DND-41 (cell line): ENCODE results near the gene XCL1.

Source experiments
- ATAC-seq: fragments of 200-7000 bp; cut with Tn5 transposase; 3 replicates; pipeline ENCODE4 v1.9.1; 2021; ENCODE audit warnings: low read depth; ENCODE audit not compliant: insufficient read depth
- DNase-seq: peaks from one replicate; pipeline ENCODE4 v3.0.0-alpha.2; 2020
- H2AFZ ChIP-seq: 2 replicates; pipeline ENCODE4 v1.6.0; 2012; ENCODE audit warnings: low read depth, low read length
- H3K27ac ChIP-seq: 2 replicates; pipeline ENCODE4 v1.5.1; 2012; ENCODE audit warnings: low read length, inconsistent platforms
- H3K27me3 ChIP-seq: fragments of 200-600 bp; sonication (generic); 2 replicates; pipeline ENCODE4 v1.6.0; 2012; ENCODE audit warnings: low read length, mild to moderate bottlenecking, inconsistent platforms; ENCODE audit not compliant: insufficient read depth, poor library complexity
- H3K36me3 ChIP-seq: 2 replicates; pipeline ENCODE4 v1.5.1; 2012; ENCODE audit warnings: low read length, inconsistent platforms; ENCODE audit not compliant: insufficient read depth
- H3K4me1 ChIP-seq: 2 replicates; pipeline ENCODE4 v1.5.1; 2012; ENCODE audit warnings: mild to moderate bottlenecking, low read length; ENCODE audit not compliant: insufficient read depth
- H3K4me2 ChIP-seq: 2 replicates; pipeline ENCODE4 v1.6.0; 2012; ENCODE audit warnings: mild to moderate bottlenecking, moderate library complexity, low read length, inconsistent platforms; ENCODE audit not compliant: insufficient read depth
- H3K4me3 ChIP-seq, 2 experiments: fragments of 200-600 bp in 1 of 2; shearing (Covaris generic) in 1 of 2; 2 replicates each; pipeline ENCODE4 v1.5.1; 2012 to 2016; ENCODE audit warnings: inconsistent platforms in 2 of 2, low read length in 2 of 2, mild to moderate bottlenecking in 2 of 2, low read depth in 1 of 2, moderate library complexity in 1 of 2
- H3K79me2 ChIP-seq: 2 replicates; pipeline ENCODE4 v1.6.0; 2012; ENCODE audit warnings: low read length, inconsistent platforms; ENCODE audit not compliant: insufficient read depth
- H3K9ac ChIP-seq: 2 replicates; pipeline ENCODE4 v1.6.0; 2012; ENCODE audit warnings: low read depth, mild to moderate bottlenecking, inconsistent platforms, low read length, moderate library complexity
- H3K9me3 ChIP-seq: 2 replicates; pipeline ENCODE4 v1.5.1; 2012; ENCODE audit warnings: low read length, moderate library complexity, mild to moderate bottlenecking, inconsistent platforms; ENCODE audit not compliant: insufficient read depth, severe bottlenecking
- H4K20me1 ChIP-seq: 2 replicates; pipeline ENCODE4 v1.6.0; 2012; ENCODE audit warnings: low read length; ENCODE audit not compliant: insufficient read depth
- EZH2 ChIP-seq: IDR thresholded peaks from 3 replicates; pipeline ENCODE4 v1.6.1; 2012; ENCODE audit warnings: borderline replicate concordance, low read depth, mild to moderate bottlenecking, moderate library complexity, low read length, inconsistent platforms; ENCODE audit not compliant: severe bottlenecking
- TF ChIP-seq, protein P1 (sequence below): IDR thresholded peaks from 2 replicates; pipeline ENCODE4 v1.5.1; 2012; ENCODE audit warnings: borderline replicate concordance, low read length, moderate library complexity, mild to moderate bottlenecking; ENCODE audit not compliant: poor library complexity, severe bottlenecking; ENCODE audit errors: extremely low read depth

The XCL1 gene

GRCh38 chr1:168603501-168604110, 27.2 kb downstream of the XCL1 start:
- Histone ChIP-seq H3K27ac (no peak overlapping the region), H3K36me3 (no peaks in the 10 kb centered on the region), H3K4me3 (no peak overlapping the region), H4K20me1 (no peaks in the 10 kb centered on the region), H3K4me1 (no peaks in the 10 kb centered on the region), H3K4me2 (no peak overlapping the region), H3K9ac (no peak overlapping the region), H2AFZ (no peak overlapping the region), H3K9me3 (no peaks in the 10 kb centered on the region), H3K79me2 (no peaks in the 10 kb centered on the region), H3K27me3 (no peaks in the 10 kb centered on the region)
- TF ChIP-seq, protein P1, sequence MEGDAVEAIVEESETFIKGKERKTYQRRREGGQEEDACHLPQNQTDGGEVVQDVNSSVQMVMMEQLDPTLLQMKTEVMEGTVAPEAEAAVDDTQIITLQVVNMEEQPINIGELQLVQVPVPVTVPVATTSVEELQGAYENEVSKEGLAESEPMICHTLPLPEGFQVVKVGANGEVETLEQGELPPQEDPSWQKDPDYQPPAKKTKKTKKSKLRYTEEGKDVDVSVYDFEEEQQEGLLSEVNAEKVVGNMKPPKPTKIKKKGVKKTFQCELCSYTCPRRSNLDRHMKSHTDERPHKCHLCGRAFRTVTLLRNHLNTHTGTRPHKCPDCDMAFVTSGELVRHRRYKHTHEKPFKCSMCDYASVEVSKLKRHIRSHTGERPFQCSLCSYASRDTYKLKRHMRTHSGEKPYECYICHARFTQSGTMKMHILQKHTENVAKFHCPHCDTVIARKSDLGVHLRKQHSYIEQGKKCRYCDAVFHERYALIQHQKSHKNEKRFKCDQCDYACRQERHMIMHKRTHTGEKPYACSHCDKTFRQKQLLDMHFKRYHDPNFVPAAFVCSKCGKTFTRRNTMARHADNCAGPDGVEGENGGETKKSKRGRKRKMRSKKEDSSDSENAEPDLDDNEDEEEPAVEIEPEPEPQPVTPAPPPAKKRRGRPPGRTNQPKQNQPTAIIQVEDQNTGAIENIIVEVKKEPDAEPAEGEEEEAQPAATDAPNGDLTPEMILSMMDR = peak; percentile 90
- no peak for TF ChIP-seq EZH2
- ATAC-seq = peak; percentile 100
- DNase-seq = peak; percentile 75

GRCh38 chr1:168605443-168605842, 29.0 kb downstream of the XCL1 start:
- H3K27me3 ChIP-seq = no peaks in the 10 kb centered on the region

DNA sequence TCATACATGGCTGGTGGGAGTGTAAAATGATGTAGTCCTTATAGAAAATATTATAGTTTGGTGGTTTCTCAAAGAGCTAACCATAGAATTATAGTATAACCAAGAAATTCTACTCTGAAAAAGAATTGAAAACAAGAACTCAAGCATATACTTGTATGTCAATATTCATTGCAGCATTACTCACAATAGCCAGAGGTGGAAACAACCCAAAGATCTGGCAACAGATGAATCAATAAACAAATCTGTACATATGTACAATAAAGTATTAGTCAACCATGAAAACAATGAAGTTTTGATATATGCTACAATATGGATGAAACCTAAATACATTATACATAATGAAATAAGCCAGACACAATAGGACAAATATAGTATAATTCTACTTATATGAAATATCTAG, 29.7 kb downstream of the XCL1 start:
- no peaks in the 10 kb centered on the region for H3K4me1 ChIP-seq
- no peaks in the 10 kb centered on the region for H3K27me3 ChIP-seq
- TF ChIP-seq, protein P1 = no peak
- TF ChIP-seq EZH2 = no peak
- H3K27ac ChIP-seq = no peak overlapping the region
- H4K20me1 ChIP-seq = no peaks in the 10 kb centered on the region
- H3K79me2 ChIP-seq = no peaks in the 10 kb centered on the region
- no peak overlapping the region for H3K4me3 ChIP-seq
- no peak overlapping the region for H3K4me2 ChIP-seq
- no peak overlapping the region for H3K9ac ChIP-seq
- H2AFZ ChIP-seq = no peak overlapping the region
- no peak for ATAC-seq
- no peaks in the 10 kb centered on the region for H3K9me3 ChIP-seq
- DNase-seq = no peak
- no peaks in the 10 kb centered on the region for H3K36me3 ChIP-seq

More at GRCh38 chr1:168605443-168605842, 29.0 kb downstream of the XCL1 start:
- H2AFZ ChIP-seq = no peak overlapping the region
- H3K9ac ChIP-seq = no peak overlapping the region
- no peaks in the 10 kb centered on the region for H3K79me2 ChIP-seq
- H3K9me3 ChIP-seq = no peaks in the 10 kb centered on the region
- no peaks in the 10 kb centered on the region for H4K20me1 ChIP-seq
- no peaks in the 10 kb centered on the region for H3K36me3 ChIP-seq
- no peaks in the 10 kb centered on the region for H3K4me1 ChIP-seq
- no peak overlapping the region for H3K27ac ChIP-seq
- H3K4me2 ChIP-seq = no peak overlapping the region
- TF ChIP-seq, protein P1 = no peak
- TF ChIP-seq EZH2 = no peak
- ATAC-seq (no peak), DNase-seq (no peak)
- no peak overlapping the region for H3K4me3 ChIP-seq
